ENCODE measurements around the gene CSTPP1.

DNA sequence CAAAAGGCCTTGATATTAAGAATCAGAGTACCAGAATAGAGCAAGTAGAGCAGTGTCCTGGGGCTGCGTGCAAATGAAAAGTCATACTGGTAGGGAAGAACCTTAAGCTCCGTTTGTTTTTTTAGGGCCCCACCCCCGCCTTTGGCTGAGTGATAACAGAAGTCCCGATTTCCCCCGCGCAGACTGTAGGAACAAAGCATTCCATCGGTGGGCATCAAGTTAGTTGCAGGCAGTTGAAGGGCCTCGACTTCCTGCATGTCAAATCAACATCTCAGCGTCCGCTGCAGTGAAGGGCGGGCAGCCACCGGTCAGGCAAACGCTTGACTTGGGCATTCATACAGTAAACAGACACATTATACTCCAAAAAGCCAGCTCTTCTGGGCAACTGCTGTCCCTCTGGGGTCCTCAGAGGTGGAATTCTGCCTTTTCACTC is 29.9 kb upstream of the CSTPP1 start:
- TF ChIP-seq CTCF (IDR thresholded peaks at IDR 0.05) (no peak), POLR2AphosphoS5 (IDR thresholded peaks at IDR 0.05) (no peak), POLR2A (IDR thresholded peaks at IDR 0.05) (no peak), EP300 (IDR thresholded peaks at IDR 0.05) (no peak)

Measured in gastroesophageal sphincter (tissue), 3 donors.